ENCODE results near the gene TOM1L2.

Gene TOM1L2

DNA sequence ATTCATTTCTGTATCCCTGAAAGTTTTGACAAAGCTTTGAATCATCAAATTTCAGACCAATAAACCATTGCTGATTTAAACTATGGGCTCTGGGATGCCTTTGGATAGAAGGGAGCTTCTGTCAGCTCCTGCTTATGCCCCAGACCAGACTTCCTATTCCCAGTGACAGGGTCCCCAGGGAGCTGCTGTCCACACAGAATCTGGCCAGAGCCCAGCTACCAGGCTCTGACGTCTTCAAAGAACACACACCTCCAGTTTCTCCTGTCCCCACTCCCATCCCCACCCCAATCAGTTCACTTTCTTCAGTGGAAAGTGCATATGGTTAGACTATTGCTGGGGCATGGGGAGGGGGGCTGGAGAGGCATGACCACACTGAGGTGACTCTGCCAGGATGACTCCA is 83.8 kb downstream of the TOM1L2 start:
- Histone ChIP-seq H3K4me1 (ENCODE audit: insufficient read depth, low read length) (peaks cover 19% of the 10 kb centered on the region), H3K27ac (ENCODE audit: low read length) (no peak overlapping the region), H3K9me3 (ENCODE audit: insufficient read depth, low read depth, low read length) (no peaks in the 10 kb centered on the region), H3K27me3 (ENCODE audit: insufficient read depth, low read length) (no peaks in the 10 kb centered on the region), H3K4me3 (ENCODE audit: low read length) (no peak overlapping the region), H3K36me3 (ENCODE audit: insufficient read depth, low read depth, low read length) (no peaks in the 10 kb centered on the region), H3K9ac (ENCODE audit: low read depth, low read length) (no peak overlapping the region)

DNA sequence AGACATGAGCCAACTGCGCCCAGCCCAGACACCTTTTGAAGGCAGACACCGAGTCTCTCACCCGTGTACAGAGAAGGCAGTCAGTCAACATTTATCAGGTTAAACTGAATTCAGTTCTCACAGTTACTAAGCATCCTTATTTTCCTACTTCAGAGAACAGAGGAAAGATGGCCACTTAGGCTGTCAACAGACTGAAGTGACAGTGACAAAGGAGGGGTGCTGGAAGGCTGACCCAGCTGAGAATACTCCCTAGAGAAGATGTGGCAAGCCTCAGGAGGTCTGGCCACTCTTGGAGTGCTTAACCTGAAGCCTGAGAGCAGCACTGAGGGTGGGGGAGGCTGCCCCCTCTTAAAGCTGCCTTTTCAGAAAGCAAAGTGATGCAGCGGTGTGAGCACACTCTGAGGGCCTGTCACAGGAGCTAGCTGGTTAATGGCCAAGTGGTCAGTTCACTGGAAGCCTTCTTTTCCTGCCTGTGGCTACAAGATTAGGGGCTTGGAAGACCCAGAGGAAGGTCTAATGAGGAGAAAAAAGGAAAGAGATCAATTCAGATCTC is 84.4 kb downstream of the TOM1L2 start:
- Histone ChIP-seq H3K9ac (ENCODE audit: low read depth, low read length) (no peak overlapping the region), H3K27me3 (ENCODE audit: insufficient read depth, low read length) (no peaks in the 10 kb centered on the region), H3K4me3 (ENCODE audit: low read length) (no peak overlapping the region), H3K9me3 (ENCODE audit: insufficient read depth, low read depth, low read length) (no peaks in the 10 kb centered on the region), H3K36me3 (ENCODE audit: insufficient read depth, low read depth, low read length) (no peaks in the 10 kb centered on the region), H3K4me1 (ENCODE audit: insufficient read depth, low read length) (peaks cover 20% of the 10 kb centered on the region), H3K27ac (ENCODE audit: low read length) (no peak overlapping the region)

DNA sequence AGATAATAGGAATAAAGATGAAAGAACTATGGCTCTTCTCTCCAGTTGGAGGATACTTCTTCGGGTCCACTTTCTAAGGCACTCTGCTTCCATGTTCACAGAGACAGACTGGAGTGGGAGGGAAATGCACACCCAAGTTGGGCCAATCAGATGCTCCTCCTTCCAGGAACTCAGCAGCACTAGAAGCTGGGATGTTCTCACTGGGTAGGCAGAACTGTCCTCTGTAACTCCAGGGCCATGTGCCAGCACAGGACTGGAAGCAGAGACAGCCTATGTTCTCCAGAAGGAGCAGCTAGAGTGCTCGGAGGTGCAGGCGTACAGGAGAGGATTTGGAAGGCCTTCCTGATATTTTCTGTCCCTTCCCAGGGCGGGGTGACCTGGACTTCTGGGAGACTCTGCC is 85.5 kb downstream of the TOM1L2 start:
- no peak overlapping the region for H3K9ac ChIP-seq (ENCODE audit: low read depth, low read length)
- H3K27me3 ChIP-seq (ENCODE audit: insufficient read depth, low read length): no peaks in the 10 kb centered on the region
- H3K27ac ChIP-seq (ENCODE audit: low read length): no peak overlapping the region
- H3K9me3 ChIP-seq (ENCODE audit: insufficient read depth, low read depth, low read length): no peaks in the 10 kb centered on the region
- H3K36me3 ChIP-seq (ENCODE audit: insufficient read depth, low read depth, low read length): no peaks in the 10 kb centered on the region
- H3K4me1 ChIP-seq (ENCODE audit: insufficient read depth, low read length): peaks cover 31% of the 10 kb centered on the region
- no peak overlapping the region for H3K4me3 ChIP-seq (ENCODE audit: low read length)

DNA sequence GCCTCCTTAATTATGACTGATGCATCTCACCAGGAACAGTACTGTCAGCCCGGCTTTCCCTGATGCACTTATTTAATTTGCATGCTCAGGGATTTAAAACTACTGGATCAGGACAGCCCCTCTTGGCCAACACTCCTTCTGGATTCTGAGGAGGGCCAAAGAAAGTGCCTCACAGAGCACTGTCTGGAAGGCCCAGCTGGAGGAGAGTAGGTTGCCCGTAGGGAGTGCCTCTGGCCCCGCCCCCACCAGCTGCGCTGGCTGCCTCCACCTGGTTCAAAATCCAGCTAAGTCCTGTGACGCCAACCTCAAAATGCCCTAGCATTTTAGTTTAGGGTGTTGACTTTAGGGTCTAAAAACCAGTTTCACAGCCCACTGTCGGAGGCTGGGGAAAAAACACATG is 86.0 kb downstream of the TOM1L2 start:
- Histone ChIP-seq H3K4me3 (ENCODE audit: low read length) (no peak overlapping the region), H3K4me1 (ENCODE audit: insufficient read depth, low read length) (peaks cover 32% of the 10 kb centered on the region), H3K9me3 (ENCODE audit: insufficient read depth, low read depth, low read length) (no peaks in the 10 kb centered on the region), H3K9ac (ENCODE audit: low read depth, low read length) (no peak overlapping the region), H3K36me3 (ENCODE audit: insufficient read depth, low read depth, low read length) (no peaks in the 10 kb centered on the region), H3K27ac (ENCODE audit: low read length) (no peak overlapping the region), H3K27me3 (ENCODE audit: insufficient read depth, low read length) (no peaks in the 10 kb centered on the region)

DNA sequence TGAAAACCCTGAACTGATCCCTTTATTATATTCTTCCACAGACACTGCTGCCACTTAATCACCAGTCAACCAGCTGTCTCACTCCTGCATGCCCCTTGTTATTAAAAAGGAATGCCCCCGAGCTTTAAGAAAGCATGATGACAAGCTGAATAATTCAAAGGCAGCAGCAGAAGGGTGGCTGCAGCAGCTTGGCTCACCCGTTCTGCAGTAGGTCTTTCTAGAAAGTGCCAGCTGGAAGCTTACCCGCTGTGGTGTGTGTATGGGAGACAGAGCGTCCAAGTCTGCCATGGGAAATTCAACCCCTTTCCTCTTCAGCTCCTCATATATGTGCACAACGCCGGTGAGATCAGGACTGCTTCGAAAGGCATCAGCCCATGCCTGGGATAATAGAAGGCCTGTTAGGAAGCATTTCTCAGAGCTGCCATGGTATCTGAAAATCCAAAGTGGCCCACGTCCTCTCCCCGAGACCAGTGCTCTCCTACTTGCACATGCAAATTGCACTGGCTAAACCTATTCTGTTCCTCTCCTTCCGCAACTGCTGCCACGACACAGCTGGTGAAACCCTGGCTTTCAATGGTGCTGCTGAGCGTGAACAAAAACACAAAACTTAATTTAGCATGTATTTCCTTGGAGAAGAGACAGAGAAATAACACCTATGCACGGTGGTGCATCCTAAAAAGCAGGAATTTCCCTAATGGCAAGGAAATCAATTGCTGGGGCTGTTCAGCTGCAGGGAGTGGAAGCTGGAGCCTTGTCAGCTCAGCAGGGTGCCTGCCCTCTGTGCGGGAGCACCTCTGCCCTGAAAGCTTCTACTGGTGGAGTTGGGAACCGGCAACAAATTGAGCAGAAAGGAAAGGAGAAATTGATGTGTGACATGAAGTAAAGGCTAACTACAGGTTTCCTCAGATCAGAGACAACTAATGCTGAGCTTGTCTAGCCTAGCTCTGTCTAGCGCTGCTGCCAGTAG is 87.5 kb downstream of the TOM1L2 start:
- Histone ChIP-seq H3K27ac (ENCODE audit: low read length) (no peak overlapping the region), H3K4me1 (ENCODE audit: insufficient read depth, low read length) (peaks cover 32% of the 10 kb centered on the region), H3K27me3 (ENCODE audit: insufficient read depth, low read length) (no peaks in the 10 kb centered on the region), H3K36me3 (ENCODE audit: insufficient read depth, low read depth, low read length) (no peaks in the 10 kb centered on the region), H3K9me3 (ENCODE audit: insufficient read depth, low read depth, low read length) (no peaks in the 10 kb centered on the region), H3K4me3 (ENCODE audit: low read length) (0 out of 2 replicates have a peak overlapping the region, but pooled peaks have one; percentile 13), H3K9ac (ENCODE audit: low read depth, low read length) (no peak overlapping the region)

DNA sequence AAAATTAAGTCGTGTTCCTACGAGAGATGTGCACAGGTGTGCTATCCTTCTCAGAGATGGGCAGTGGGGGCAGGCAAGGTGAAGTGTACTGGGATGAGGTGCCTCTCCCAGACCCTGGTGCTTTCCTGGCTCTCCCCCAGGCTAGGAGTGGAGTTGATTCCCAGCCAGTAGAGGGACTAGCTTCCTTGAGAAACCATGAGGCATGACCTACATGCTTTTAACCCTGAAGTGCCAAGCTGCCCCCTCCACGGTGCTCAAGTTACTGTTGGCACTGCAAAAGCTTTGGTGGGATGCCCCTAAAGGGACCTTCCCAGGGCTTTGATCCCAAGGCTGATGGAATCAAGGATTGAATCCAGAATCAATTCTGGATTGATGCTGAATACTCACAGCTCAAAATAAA is 88.4 kb downstream of the TOM1L2 start:
- Histone ChIP-seq H3K4me3 (ENCODE audit: low read length) (no peak overlapping the region), H3K27me3 (ENCODE audit: insufficient read depth, low read length) (no peaks in the 10 kb centered on the region), H3K36me3 (ENCODE audit: insufficient read depth, low read depth, low read length) (no peaks in the 10 kb centered on the region), H3K9ac (ENCODE audit: low read depth, low read length) (no peak overlapping the region), H3K4me1 (ENCODE audit: insufficient read depth, low read length) (peaks cover 28% of the 10 kb centered on the region), H3K9me3 (ENCODE audit: insufficient read depth, low read depth, low read length) (no peaks in the 10 kb centered on the region), H3K27ac (ENCODE audit: low read length) (no peak overlapping the region)

DNA sequence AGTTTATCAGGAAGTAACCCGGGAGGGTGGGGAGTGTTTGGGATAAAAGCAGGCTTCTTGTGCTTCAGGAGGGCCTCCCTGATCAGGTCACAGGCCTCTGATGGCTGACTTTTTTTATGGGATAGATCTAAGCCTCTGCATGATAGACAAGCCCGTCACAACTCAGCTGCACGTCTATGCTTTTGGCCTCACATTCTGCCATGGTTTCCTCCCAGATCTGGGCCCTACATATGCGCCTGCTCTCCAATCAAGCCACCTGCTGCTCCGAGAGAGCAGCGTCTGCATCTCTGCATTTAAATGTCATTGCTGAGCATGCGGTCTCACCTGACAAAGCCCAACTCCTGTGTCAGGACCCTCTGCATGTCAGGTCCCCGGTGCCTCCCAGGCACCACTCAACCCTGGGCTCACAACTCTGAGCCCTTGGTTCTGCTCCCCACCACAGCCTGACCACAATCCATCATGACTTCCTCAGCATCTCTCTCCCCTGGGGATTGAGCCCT is 90.1 kb downstream of the TOM1L2 start:
- H3K4me3 ChIP-seq (ENCODE audit: low read length): no peak overlapping the region
- no peaks in the 10 kb centered on the region for H3K36me3 ChIP-seq (ENCODE audit: insufficient read depth, low read depth, low read length)
- H3K9me3 ChIP-seq (ENCODE audit: insufficient read depth, low read depth, low read length): no peaks in the 10 kb centered on the region
- peaks cover 34% of the 10 kb centered on the region for H3K4me1 ChIP-seq (ENCODE audit: insufficient read depth, low read length)
- no peak overlapping the region for H3K9ac ChIP-seq (ENCODE audit: low read depth, low read length)
- no peak overlapping the region for H3K27ac ChIP-seq (ENCODE audit: low read length)
- no peaks in the 10 kb centered on the region for H3K27me3 ChIP-seq (ENCODE audit: insufficient read depth, low read length)

DNA sequence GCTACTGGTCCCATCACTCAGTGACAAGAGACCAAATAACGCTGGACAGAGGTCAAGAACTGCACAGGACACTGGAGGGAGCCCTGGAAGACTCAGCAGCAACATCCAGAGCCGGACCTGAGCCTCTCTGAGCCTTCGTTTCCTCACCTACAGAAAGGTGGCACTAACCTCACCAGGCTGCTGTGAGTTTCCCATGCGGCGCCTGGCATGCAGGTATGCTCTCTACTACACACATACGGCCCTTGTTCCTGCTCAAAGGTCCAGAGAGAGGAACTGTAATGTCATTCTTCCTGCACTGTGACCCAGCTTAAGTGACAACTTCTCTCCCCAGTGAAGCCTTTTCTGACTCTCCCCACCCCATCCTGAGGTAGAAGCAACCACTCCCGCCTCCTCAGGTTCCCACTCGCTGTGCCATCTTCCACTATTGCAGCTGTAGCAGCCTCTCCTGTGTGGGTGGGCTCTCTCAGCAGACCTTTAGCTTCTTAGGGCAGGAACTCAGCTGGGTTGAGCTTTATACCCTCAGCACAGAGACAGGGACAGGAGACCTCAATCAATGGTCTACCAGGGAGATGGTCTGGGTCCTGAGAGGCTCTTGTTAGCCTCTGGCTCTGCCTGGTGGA is 91.5 kb downstream of the TOM1L2 start:
- H3K36me3 ChIP-seq (ENCODE audit: insufficient read depth, low read depth, low read length): no peaks in the 10 kb centered on the region
- H3K9me3 ChIP-seq (ENCODE audit: insufficient read depth, low read depth, low read length): no peaks in the 10 kb centered on the region
- peaks cover 35% of the 10 kb centered on the region for H3K4me1 ChIP-seq (ENCODE audit: insufficient read depth, low read length)
- no peak overlapping the region for H3K9ac ChIP-seq (ENCODE audit: low read depth, low read length)
- H3K27ac ChIP-seq (ENCODE audit: low read length): no peak overlapping the region
- H3K27me3 ChIP-seq (ENCODE audit: insufficient read depth, low read length): no peaks in the 10 kb centered on the region
- no peak overlapping the region for H3K4me3 ChIP-seq (ENCODE audit: low read length)

DNA sequence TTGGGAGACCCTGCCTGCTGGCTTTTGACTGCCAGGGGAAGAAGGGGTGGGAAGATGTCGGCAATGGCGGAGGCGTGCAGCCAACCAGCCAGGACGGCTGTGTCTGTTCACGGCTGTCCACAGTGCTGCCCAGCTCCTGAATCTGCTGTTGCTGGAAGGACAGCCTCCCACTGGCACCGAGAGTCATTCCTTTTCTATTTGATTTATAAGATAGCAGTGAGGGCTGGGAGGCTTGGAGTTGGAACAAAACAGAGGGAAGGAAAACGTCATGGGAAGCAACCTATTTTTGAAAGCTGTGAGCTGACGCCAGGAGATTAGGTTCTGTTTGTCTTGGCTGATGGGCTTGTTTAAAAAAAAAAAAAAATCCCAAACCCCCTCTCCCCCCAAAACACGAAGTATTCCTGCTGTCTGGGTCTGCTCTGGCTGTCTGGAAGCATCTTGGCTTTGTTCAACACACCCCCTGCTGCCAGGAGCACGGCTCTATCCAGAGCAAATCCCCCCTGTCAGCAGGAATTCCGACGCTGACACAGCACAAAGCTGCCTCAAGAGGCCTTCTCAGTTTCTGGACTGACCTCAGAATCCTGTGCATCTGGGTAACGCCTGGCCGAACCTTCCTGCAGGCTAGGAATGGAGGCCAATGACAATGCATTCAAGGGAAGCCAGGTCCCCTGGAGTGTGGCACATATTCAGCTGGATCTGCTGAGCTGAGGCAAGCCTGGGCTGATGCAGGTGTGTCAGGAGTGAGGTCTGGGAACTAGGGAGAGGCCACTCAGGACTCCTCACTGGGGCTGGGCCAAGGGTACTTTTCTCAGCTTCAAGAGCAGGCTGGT is 94.5 kb downstream of the TOM1L2 start:
- no peaks in the 10 kb centered on the region for H3K27me3 ChIP-seq (ENCODE audit: insufficient read depth, low read length)
- H3K9me3 ChIP-seq (ENCODE audit: insufficient read depth, low read depth, low read length): no peaks in the 10 kb centered on the region
- peaks cover 22% of the 10 kb centered on the region; the same call in 1 of the 2 replicates for H3K4me1 ChIP-seq (ENCODE audit: insufficient read depth, low read length)
- H3K36me3 ChIP-seq (ENCODE audit: insufficient read depth, low read depth, low read length): no peaks in the 10 kb centered on the region
- H3K27ac ChIP-seq (ENCODE audit: low read length): no peak overlapping the region
- H3K4me3 ChIP-seq (ENCODE audit: low read length): no peak overlapping the region
- peak overlapping the region; percentile 4; the same call in 1 of the 2 replicates for H3K9ac ChIP-seq (ENCODE audit: low read depth, low read length)

DNA sequence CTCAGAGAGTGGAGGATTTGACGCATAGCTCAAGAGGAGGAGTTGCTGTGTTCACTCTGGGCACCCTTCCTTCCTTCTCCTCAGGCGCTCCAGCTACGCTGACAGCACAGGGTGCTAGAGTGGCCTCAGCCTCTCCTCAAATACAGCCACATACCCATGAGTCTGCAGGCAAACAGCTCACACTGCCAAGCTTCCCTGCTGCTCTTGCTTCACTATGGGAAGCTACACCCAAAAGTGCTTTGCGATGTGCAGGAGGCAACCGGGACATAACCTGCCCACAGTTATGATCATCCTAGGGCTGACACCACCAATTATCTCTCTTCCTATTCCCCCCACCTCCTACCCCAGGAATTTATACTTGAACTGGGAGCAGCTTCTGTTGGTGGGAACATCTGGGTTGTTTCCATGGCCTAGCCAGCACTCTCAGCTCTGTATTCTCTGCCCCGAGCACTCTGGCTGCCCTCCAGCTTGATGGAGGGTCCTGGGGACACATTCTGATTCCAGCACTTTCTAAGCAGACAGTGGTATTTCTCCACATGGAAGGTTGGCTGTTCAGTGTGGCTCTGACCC is 95.2 kb downstream of the TOM1L2 start:
- Histone ChIP-seq H3K36me3 (ENCODE audit: insufficient read depth, low read depth, low read length) (no peaks in the 10 kb centered on the region), H3K9me3 (ENCODE audit: insufficient read depth, low read depth, low read length) (no peaks in the 10 kb centered on the region), H3K9ac (ENCODE audit: low read depth, low read length) (peak overlapping the region; percentile 4; the same call in 1 of the 2 replicates), H3K4me3 (ENCODE audit: low read length) (no peak overlapping the region), H3K27me3 (ENCODE audit: insufficient read depth, low read length) (no peaks in the 10 kb centered on the region), H3K4me1 (ENCODE audit: insufficient read depth, low read length) (peaks cover 15% of the 10 kb centered on the region; the same call in 1 of the 2 replicates), H3K27ac (ENCODE audit: low read length) (no peak overlapping the region)

DNA sequence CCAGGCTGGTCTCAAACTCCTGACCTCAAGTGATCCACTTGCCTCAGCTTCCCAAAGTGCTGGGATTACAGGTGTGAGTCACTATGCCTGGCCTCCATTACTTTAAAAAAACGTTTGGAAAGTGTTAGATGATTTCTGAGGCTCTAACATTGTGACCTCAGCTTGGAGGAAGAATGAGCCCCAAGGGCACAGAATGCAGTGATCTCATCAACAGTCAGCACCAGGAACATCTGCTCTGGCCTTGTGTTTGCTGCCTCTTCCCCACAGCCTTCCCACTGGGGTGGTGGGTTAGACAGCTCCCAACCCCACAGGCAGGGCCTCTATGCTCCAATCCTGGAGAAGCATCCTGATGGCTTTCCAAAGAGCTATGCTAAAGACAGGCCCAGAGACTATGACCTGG is 97.7 kb downstream of the TOM1L2 start:
- no peak overlapping the region for H3K4me3 ChIP-seq (ENCODE audit: low read length)
- no peaks in the 10 kb centered on the region for H3K9me3 ChIP-seq (ENCODE audit: insufficient read depth, low read depth, low read length)
- H3K27me3 ChIP-seq (ENCODE audit: insufficient read depth, low read length): 0 out of 2 replicates have a peak, but pooled peaks cover 13% of the 10 kb centered on the region
- peaks cover 16% of the 10 kb centered on the region for H3K4me1 ChIP-seq (ENCODE audit: insufficient read depth, low read length)
- H3K27ac ChIP-seq (ENCODE audit: low read length): no peak overlapping the region
- no peaks in the 10 kb centered on the region for H3K36me3 ChIP-seq (ENCODE audit: insufficient read depth, low read depth, low read length)
- no peak overlapping the region for H3K9ac ChIP-seq (ENCODE audit: low read depth, low read length)
